K562 (cell line): ENCODE data around the gene ARHGAP33. TPM values are rescaled to one million over a fixed set of nuclear protein-coding genes. Genes with fewer than 3 reads are reported as not detected.

Experiments used
- ATAC-seq: fragments of 200-7000 bp; cut with Tn5 transposase; 3 replicates; pipeline ENCODE4 v1.9.1; 2020; ENCODE audit warnings: moderate library complexity
- BruUV-seq: library from RNA; stranded (reverse); fragments of 400-500 nt; replicated peaks from 2 replicates; lab custom pipeline; 2021; lab: Mats Ljungman, UMichigan
- CTCF ChIA-PET: fragments of 300-600 bp; formaldehyde crosslinking; extraction: SDS; loops from one replicate; lab custom pipeline; 2021; ENCODE audit warnings: low intra/inter-chr PET ratio; lab: Yijun Ruan, JAX
- POLR2A ChIA-PET: fragments of 300-600, 350-650 bp; sonication (Branson Sonifier 250); formaldehyde crosslinking; extraction: SDS; loops from one replicate; lab custom pipeline; 2021; ENCODE audit warnings: antibody characterized with exemption, inconsistent platforms; lab: Yijun Ruan, JAX
- DNase-seq, 4 experiments: peaks; one replicate each; pipeline versions ENCODE4 v3.0.0 to v3.0.0-alpha.2; 2011 to 2018; ENCODE audit warnings: low spot score in 3 of 4, mixed read lengths in 3 of 4; ENCODE audit errors: extremely low read depth in 1 of 4
- FAIRE-seq: peaks from 2 replicates; lab custom pipeline; 2011; peaks lifted over from hg19 to GRCh38; lab: Jason Lieb, UNC
- H2AFZ ChIP-seq: 2 replicates; pipeline ENCODE4 v1.6.0; 2011; ENCODE audit warnings: low read depth, low read length, control low read depth, inconsistent platforms
- H3K27ac ChIP-seq: fragments of 200-600 bp; 3 replicates; pipeline ENCODE4 v1.8.0; 2011; ENCODE audit warnings: low read depth, mild to moderate bottlenecking, control low read depth, inconsistent platforms, low read length, moderate library complexity, mixed read lengths; ENCODE audit errors: extremely low read depth
- H3K27me3 ChIP-seq, 2 experiments: fragments of 300-600 bp in 1 of 2; 2 replicates in 1 of 2; 3 replicates in 1 of 2; pipeline versions ENCODE4 v1.6.0 to v1.8.0; 2011; ENCODE audit warnings: inconsistent platforms in 2 of 2, low read length in 2 of 2, mild to moderate bottlenecking in 1 of 2, mixed read lengths in 1 of 2, moderate library complexity in 1 of 2; ENCODE audit not compliant: control insufficient read depth in 2 of 2, insufficient read depth in 2 of 2
- H3K36me3 ChIP-seq: fragments of 300-600 bp; 3 replicates; pipeline ENCODE4 v1.8.0; 2011; ENCODE audit warnings: mild to moderate bottlenecking, low read length, inconsistent platforms; ENCODE audit not compliant: control insufficient read depth, insufficient read depth
- H3K4me1 ChIP-seq, 2 experiments: fragments of 200-600 bp in 1 of 2; replicated peaks in 1 of 2; 2 replicates in 1 of 2; 3 replicates in 1 of 2; pipeline versions ENCODE4 v1.5.1 to v1.8.0; 2011; ENCODE audit warnings: inconsistent platforms in 2 of 2, low read length in 2 of 2, mild to moderate bottlenecking in 1 of 2, mixed read lengths in 1 of 2, moderate library complexity in 1 of 2; ENCODE audit not compliant: control insufficient read depth in 2 of 2, insufficient read depth in 2 of 2
- H3K4me2 ChIP-seq: 2 replicates; pipeline ENCODE4 v1.6.1; 2011; ENCODE audit warnings: low read length, control low read depth, inconsistent platforms, mixed read lengths; ENCODE audit not compliant: insufficient read depth
- H3K4me3 ChIP-seq: fragments of 200-600 bp; sonication (generic), shearing (Covaris generic); 2 replicates; pipeline ENCODE4 v1.5.1; 2016; ENCODE audit warnings: control low read depth, inconsistent platforms
- H3K79me2 ChIP-seq: fragments of 200-600 bp; 3 replicates; pipeline ENCODE4 v1.8.0; 2011; ENCODE audit warnings: low read length, inconsistent platforms; ENCODE audit not compliant: control insufficient read depth, insufficient read depth
- H3K9ac ChIP-seq, 2 experiments: 2 replicates each; pipeline versions ENCODE4 v1.6.0 to v1.6.1; 2011; ENCODE audit warnings: low read depth in 2 of 2, low read length in 2 of 2, control low read depth in 1 of 2, inconsistent platforms in 1 of 2, mild to moderate bottlenecking in 1 of 2, mixed read lengths in 1 of 2; ENCODE audit not compliant: insufficient read depth in 1 of 2
- H3K9me1 ChIP-seq: one replicate; pipeline ENCODE4 v1.6.0; 2011; ENCODE audit warnings: inconsistent platforms, mild to moderate bottlenecking, low read length, moderate library complexity; ENCODE audit not compliant: control insufficient read depth, insufficient read depth
- H3K9me3 ChIP-seq: replicated peaks from 2 replicates; pipeline ENCODE4 v1.5.1; 2011; ENCODE audit warnings: low read depth, low read length, inconsistent platforms; ENCODE audit not compliant: control insufficient read depth, insufficient read depth
- H4K20me1 ChIP-seq: replicated peaks from 2 replicates; pipeline ENCODE4 v1.6.1; 2011; ENCODE audit warnings: low read length, inconsistent platforms, mixed read lengths; ENCODE audit not compliant: control insufficient read depth, insufficient read depth
- BRD9 ChIP-seq: fragments of 450-650 bp; IDR thresholded peaks from 2 replicates; pipeline ENCODE4 v1.6.1; 2018; ENCODE audit warnings: low read depth; ENCODE audit not compliant: partially characterized antibody
- CHD2 ChIP-seq: IDR thresholded peaks from 2 replicates; pipeline ENCODE4 v1.6.1; 2011; ENCODE audit warnings: low read depth, low read length
- FOXA3 ChIP-seq, 2 experiments: fragments of 450-650 bp in 1 of 2; sonication (generic) in 1 of 2; formaldehyde crosslinking; IDR thresholded peaks in 1 of 2; conservative IDR thresholded peaks in 1 of 2; 2 replicates each; pipeline versions ENCODE4 v1.4.0 to v1.8.0; 2020 to 2022; ENCODE audit warnings: mild to moderate bottlenecking in 2 of 2, missing genetic modification reagents in 1 of 2
- MTA3 ChIP-seq: fragments of 450-650 bp; formaldehyde crosslinking; IDR thresholded peaks from 2 replicates; pipeline ENCODE4 v1.6.1; 2017; ENCODE audit warnings: mild to moderate bottlenecking, borderline replicate concordance
- NFATC3 ChIP-seq: fragments of 450-650 bp; IDR thresholded peaks from 2 replicates; pipeline ENCODE4 v1.6.1; 2017; ENCODE audit warnings: mild to moderate bottlenecking
- RBBP5 ChIP-seq: fragments of 200-600 bp; sonication (generic); IDR thresholded peaks from 2 replicates; pipeline ENCODE4 v1.6.1; 2012; ENCODE audit warnings: borderline replicate concordance, mild to moderate bottlenecking, low read length, control low read depth, inconsistent platforms; ENCODE audit not compliant: insufficient read depth, poor library complexity, severe bottlenecking
- RBM25 ChIP-seq: fragments of 200-400 bp; formaldehyde crosslinking; IDR thresholded peaks from 2 replicates; pipeline ENCODE4 v1.6.1; 2018; ENCODE audit warnings: low read length, low read depth, moderate library complexity; ENCODE audit not compliant: severe bottlenecking
- SLC30A9 ChIP-seq: fragments of 250-450 bp; sonication (Bioruptor Pico); IDR thresholded peaks from 2 replicates; pipeline ENCODE4 v1.8.0; 2022; ENCODE audit warnings: mild to moderate bottlenecking, moderate library complexity
- SMARCC2 ChIP-seq: fragments of 450-650 bp; IDR thresholded peaks from 2 replicates; pipeline ENCODE4 v1.6.1; 2017; ENCODE audit warnings: antibody characterized with exemption, moderate library complexity, mild to moderate bottlenecking, low read depth
- SPI1 ChIP-seq: IDR thresholded peaks from 2 replicates; pipeline ENCODE4 v1.6.1; 2011; ENCODE audit warnings: low read depth, low read length, control low read depth, borderline replicate concordance
- YBX1 ChIP-seq: fragments of 450-650 bp; IDR thresholded peaks from 2 replicates; pipeline ENCODE4 v1.7.1; 2016; ENCODE audit warnings: mild to moderate bottlenecking
- ZNF146 ChIP-seq: IDR thresholded peaks from one replicate; pipeline ENCODE4 v1.6.1; 2018; ENCODE audit warnings: missing compliant biosample characterization; ENCODE audit not compliant: unreplicated experiment
- ZNF239 ChIP-seq: fragments of 250-450 bp; sonication (Bioruptor Pico); IDR thresholded peaks from 2 replicates; pipeline ENCODE4 v1.4.0; 2020; ENCODE audit warnings: mild to moderate bottlenecking
- ZNF77 ChIP-seq: fragments of 250-450 bp; sonication (Bioruptor Pico); IDR thresholded peaks from 2 replicates; pipeline ENCODE4 v1.5.0; 2020
- WGBS: fragments of 100-300 bp; shearing (Covaris generic); methylation state at CpG from one replicate; pipeline ENCODE4 v1.1.6; 2016; ENCODE audit warnings: low coverage, mixed read lengths; ENCODE audit not compliant: insufficient coverage; ENCODE audit errors: missing lambda C conversion rate; 5-methylcytosine and 5-hydroxymethylcytosine counted together
- in situ Hi-C: fragments of 300-500 bp; cut with MboI; formaldehyde crosslinking; loops from 4 replicates; pipeline ENCODE4 v1.15.0; 2018; ENCODE audit warnings: inconsistent platforms, mixed read lengths
- intact Hi-C: fragments of 100-400 bp; cut with micrococcal nuclease; formaldehyde crosslinking; loops from 2 replicates; pipeline ENCODE4 v1.14.2; 2022
- polyA plus RNA-seq, 8 experiments: library from polyadenylated mRNA; depleted of rRNA in 4 of 8; stranded (reverse) in 5 of 8; unstranded in 3 of 8; fragments of >200 nt; fragmentation: Nextera tagmentation in 2 of 8; fragmentation: Illumina TruSeq in 1 of 8; extraction: Ambion mirVana in 2 of 8; extraction: Trizol in 1 of 8; gene quantifications; 2 replicates each; pipeline versions ENCODE4 v1.2.1 to v1.2.3, GENCODE V29; 2011 to 2014; ENCODE audit warnings: inconsistent platforms in 1 of 8, missing spikeins in 1 of 8
- total RNA-seq, 7 experiments: library from RNA; depleted of rRNA in 6 of 7; stranded (reverse); fragments of >200 nt in 6 of 7; fragmentation: Illumina TruSeq in 2 of 7; extraction: Trizol in 2 of 7; gene quantifications; 2 replicates each; pipeline versions ENCODE4 v1.2.1 to v1.2.3, GENCODE V29; 2011 to 2021; ENCODE audit warnings: low replicate concordance in 1 of 7
- TF ChIP-seq, protein P1 (sequence below): sonication (generic); formaldehyde crosslinking; IDR thresholded peaks from 2 replicates; pipeline ENCODE4 v1.8.1; 2023; ENCODE audit warnings: mild to moderate bottlenecking, missing genetic modification reagents
- TF ChIP-seq, protein P2 (sequence below): fragments of 250-450 bp; sonication (Bioruptor Pico); IDR thresholded peaks from 2 replicates; pipeline ENCODE4 v1.5.0; 2020; ENCODE audit warnings: mild to moderate bottlenecking, borderline replicate concordance

Gene ARHGAP33
- total and polyA plus RNA-seq, 9 of the 15 experiments (the other 6 are each of a cell fraction or from before 2014, with no cell fraction given), result 0.06 to 26.6 (median 1.6) TPM; not detected in 1

DNA sequence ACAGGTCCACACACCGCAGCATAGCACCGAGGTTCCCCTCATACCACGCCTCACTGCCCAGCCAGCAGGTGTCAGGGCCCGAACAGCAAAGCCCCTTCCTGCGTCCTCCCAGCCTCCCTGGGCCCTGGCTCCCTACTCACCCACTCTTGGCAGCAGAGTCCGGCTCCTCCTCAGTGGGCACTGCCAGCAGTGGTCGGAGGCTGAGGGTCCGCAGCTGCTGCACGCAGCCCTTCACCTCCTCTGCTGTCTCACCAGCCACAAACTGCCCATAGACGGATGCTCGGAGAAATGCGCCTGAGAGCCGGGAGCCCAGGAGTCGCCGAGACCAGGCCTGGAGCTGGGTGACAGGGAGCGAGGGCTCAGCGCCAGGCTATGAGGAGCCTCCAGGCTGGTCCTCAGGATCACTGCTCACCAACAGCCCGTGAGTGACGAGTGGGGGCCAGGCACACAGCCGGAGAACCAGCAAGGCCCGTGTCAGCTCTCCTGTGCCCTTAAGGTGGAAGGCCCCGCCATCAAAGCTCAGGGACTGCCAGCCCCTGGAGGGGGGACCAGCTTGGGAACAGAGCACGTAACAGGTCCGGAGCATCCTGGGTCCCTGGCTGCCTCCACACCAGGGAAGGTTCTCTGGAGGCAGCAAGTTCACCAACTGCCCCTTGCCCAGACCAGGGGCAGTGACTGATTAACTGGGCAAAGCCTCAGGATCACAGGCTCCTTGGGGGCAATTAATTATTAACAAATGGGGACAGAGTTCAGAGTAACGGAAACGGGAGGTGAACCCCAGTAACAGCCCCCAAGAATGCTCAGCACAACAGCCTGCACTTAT, 37.1 kb downstream of the ARHGAP33 start, which contains the start of gene PRODH2 (continued):
- TF ChIP-seq FOXA3 (CRISPR knock-in tag; conservative IDR thresholded peaks at IDR 0.05 in 1 of 2, IDR thresholded peaks at IDR 0.05 in 1 of 2) (no peak), NFATC3 (no peak), ZNF239 (CRISPR knock-in tag) (no peak), YBX1 (no peak), SMARCC2 (no peak)

DNA sequence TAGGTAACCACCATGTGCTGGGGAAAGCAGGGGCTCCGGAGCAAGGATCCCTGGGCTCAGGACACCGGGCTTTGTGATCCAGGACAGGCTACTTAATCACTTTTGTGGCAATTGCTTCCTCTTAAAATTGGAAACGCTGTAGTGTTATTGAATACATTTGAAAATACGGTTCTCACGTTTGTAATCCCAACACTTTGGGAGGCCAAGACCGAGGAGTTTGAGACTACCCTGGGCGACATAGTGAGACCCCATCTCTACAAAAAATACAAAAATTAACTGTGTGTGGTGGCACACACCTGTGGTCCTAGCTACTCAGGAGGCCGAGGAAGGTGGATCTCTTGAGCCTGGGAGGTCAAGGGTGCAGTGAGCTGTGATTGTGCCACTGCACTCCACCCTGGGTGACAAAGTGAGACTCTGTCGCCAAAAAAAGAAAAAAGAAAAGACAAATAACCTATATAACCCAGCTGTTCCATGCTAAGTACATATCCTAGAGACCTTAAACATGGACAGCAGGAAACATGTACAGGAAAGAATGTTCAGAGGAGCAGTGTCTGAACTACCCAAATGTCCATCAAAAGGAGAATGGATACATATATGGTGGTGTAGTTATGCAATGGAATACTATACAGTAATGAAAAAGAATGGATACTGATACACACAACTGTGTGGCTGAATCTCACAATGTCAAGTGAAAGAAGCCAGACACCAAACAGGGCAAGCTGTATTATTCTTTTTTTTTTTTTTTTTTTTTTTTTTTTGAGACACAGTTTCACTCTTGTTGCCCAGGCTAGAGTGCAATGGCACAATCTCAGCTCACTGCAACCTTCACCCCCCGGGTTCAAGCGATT, 37.9 kb downstream of the ARHGAP33 start:
- in situ Hi-C loops (no loop called here), intact Hi-C loops (no loop called here)
- ATAC-seq (no peak), DNase-seq (no peak), FAIRE-seq (no peak)
- Histone ChIP-seq H3K9ac (no peak overlapping the region), H3K9me1 (no peaks in the 10 kb centered on the region), H3K36me3 (no peaks in the 10 kb centered on the region), H3K4me3 (no peak overlapping the region), H3K9me3 (no peaks in the 10 kb centered on the region), H4K20me1 (no peaks in the 10 kb centered on the region; the same call in 1 of the 2 replicates), H3K27me3 (peaks cover 6 to 13% of the 10 kb centered on the region in 2 experiments; a peak in 3 of 5 replicates), H2AFZ (no peak overlapping the region), H3K79me2 (no peaks in the 10 kb centered on the region), H3K4me2 (no peak overlapping the region), H3K27ac (no peak overlapping the region), H3K4me1 (peaks cover 0 to 10% of the 10 kb centered on the region in 2 experiments; a peak in 2 of 5 replicates)
- CTCF ChIA-PET, result no interaction called here
- POLR2A ChIA-PET, result no interaction called here
- no TSS peak for BruUV-seq
- 4% methylated on average over 11 of the region's 11 CpGs for WGBS
- TF ChIP-seq SPI1 (no peak), ZNF77 (no peak), SLC30A9 (CRISPR knock-in tag) (no peak), CHD2 (no peak), BRD9 (no peak), RBBP5 (no peak), ZNF146 (peak; percentile 97), MTA3 (no peak), RBM25 (peak; percentile 82)
- TF ChIP-seq, protein P1, sequence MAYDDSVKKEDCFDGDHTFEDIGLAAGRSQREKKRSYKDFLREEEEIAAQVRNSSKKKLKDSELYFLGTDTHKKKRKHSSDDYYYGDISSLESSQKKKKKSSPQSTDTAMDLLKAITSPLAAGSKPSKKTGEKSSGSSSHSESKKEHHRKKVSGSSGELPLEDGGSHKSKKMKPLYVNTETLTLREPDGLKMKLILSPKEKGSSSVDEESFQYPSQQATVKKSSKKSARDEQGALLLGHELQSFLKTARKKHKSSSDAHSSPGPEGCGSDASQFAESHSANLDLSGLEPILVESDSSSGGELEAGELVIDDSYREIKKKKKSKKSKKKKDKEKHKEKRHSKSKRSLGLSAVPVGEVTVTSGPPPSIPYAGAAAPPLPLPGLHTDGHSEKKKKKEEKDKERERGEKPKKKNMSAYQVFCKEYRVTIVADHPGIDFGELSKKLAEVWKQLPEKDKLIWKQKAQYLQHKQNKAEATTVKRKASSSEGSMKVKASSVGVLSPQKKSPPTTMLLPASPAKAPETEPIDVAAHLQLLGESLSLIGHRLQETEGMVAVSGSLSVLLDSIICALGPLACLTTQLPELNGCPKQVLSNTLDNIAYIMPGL (CRISPR knock-in tag), result no peak
- TF ChIP-seq, protein P2, sequence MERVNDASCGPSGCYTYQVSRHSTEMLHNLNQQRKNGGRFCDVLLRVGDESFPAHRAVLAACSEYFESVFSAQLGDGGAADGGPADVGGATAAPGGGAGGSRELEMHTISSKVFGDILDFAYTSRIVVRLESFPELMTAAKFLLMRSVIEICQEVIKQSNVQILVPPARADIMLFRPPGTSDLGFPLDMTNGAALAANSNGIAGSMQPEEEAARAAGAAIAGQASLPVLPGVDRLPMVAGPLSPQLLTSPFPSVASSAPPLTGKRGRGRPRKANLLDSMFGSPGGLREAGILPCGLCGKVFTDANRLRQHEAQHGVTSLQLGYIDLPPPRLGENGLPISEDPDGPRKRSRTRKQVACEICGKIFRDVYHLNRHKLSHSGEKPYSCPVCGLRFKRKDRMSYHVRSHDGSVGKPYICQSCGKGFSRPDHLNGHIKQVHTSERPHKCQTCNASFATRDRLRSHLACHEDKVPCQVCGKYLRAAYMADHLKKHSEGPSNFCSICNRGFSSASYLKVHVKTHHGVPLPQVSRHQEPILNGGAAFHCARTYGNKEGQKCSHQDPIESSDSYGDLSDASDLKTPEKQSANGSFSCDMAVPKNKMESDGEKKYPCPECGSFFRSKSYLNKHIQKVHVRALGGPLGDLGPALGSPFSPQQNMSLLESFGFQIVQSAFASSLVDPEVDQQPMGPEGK (CRISPR knock-in tag), result no peak
